ENCODE data around the gene MINDY1. TPM values are rescaled to one million over a fixed set of nuclear protein-coding genes. Genes with fewer than 3 reads are reported as not detected.

Gene MINDY1
- total and polyA plus RNA-seq, 4 donors = 7.8 to 31.0 (median 16.7) TPM

- H3K36me3 ChIP-seq (ENCODE audit: control insufficient read depth in 4 of 4, insufficient read depth in 4 of 4, low read length in 4 of 4) = peaks cover 0 to 20% (median 12%) of the 10 kb centered on the region in 4 donors
- 68 to 71% methylated on average over 2 of the region's 2 CpGs for WGBS, 2 donors
- no peaks in the 10 kb centered on the region for H3K9me3 ChIP-seq (ENCODE audit: control insufficient read depth in 4 of 4, insufficient read depth in 3 of 4, low read length in 3 of 4)
- H3K9ac ChIP-seq (ENCODE audit: insufficient read depth in 1 of 2, low read length in 2 of 2) = no peak within 1 kb of the TSS
- H3K4me1 ChIP-seq (ENCODE audit: control insufficient read depth in 5 of 5, insufficient read depth in 5 of 5, low read length in 5 of 5) = peaks cover 0 to 14% (median 0%) of the 10 kb centered on the region in 5 donors
- H3K4me3 ChIP-seq = no peak within 1 kb of the TSS
- H3K27me3 ChIP-seq (ENCODE audit: control insufficient read depth in 3 of 3, insufficient read depth in 3 of 3, low read length in 2 of 3) = no peaks in the 10 kb centered on the region
- H3K27ac ChIP-seq (ENCODE audit: low read depth in 1 of 2, low read length in 1 of 2) = peak within 1 kb of the TSS in 1 of 2 donors; percentile 48
- TF ChIP-seq CTCF (IDR thresholded peaks at IDR 0.05; ENCODE audit: control extremely low read depth, extremely low read depth) = no peak
- peak in 1 of 3 donors; percentile 49 for DNase-seq
- ATAC-seq (ENCODE audit: insufficient read depth, low FRiP score) = no peak
Measured at GRCh38 chr1:151036356-151036755, 29.7 kb upstream of the MINDY1 start, which contains the start of gene BNIPL. BNIPL (plus strand) TSS chr1:151036586; CDS start chr1:151036726, 140 bp downstream.

- no peak for TF ChIP-seq CTCF (IDR thresholded peaks at IDR 0.05; ENCODE audit: control extremely low read depth, extremely low read depth)
Measured at GRCh38 chr1:151035167-151035566, 28.5 kb upstream of the MINDY1 start.

GRCh38 chr1:151032164-151032563 is 25.5 kb upstream of the MINDY1 start:
- Histone ChIP-seq H3K4me1 (ENCODE audit: control insufficient read depth in 5 of 5, insufficient read depth in 5 of 5, low read length in 5 of 5) (peaks cover 0 to 8% (median 0%) of the 10 kb centered on the region in 5 donors), H3K9ac (ENCODE audit: insufficient read depth in 1 of 2, low read length in 2 of 2) (no peak overlapping the region), H3K27me3 (ENCODE audit: control insufficient read depth in 3 of 3, insufficient read depth in 3 of 3, low read length in 2 of 3) (no peaks in the 10 kb centered on the region), H3K9me3 (ENCODE audit: control insufficient read depth in 4 of 4, insufficient read depth in 3 of 4, low read length in 3 of 4) (no peaks in the 10 kb centered on the region), H3K27ac (ENCODE audit: low read depth in 1 of 2, low read length in 1 of 2) (no peak overlapping the region), H3K4me3 (no peak overlapping the region), H3K36me3 (ENCODE audit: control insufficient read depth in 4 of 4, insufficient read depth in 4 of 4, low read length in 4 of 4) (peaks cover 6 to 28% (median 23%) of the 10 kb centered on the region in 4 donors)
- WGBS, 2 donors = 98% methylated on average over 8 of the region's 8 CpGs
- DNase-seq = no peak
- TF ChIP-seq CTCF (IDR thresholded peaks at IDR 0.05; ENCODE audit: control extremely low read depth, extremely low read depth) = no peak
- ATAC-seq (ENCODE audit: insufficient read depth, low FRiP score) = no peak

More at GRCh38 chr1:151035167-151035566, 28.5 kb upstream of the MINDY1 start:
- DNase-seq (no peak), ATAC-seq (ENCODE audit: insufficient read depth, low FRiP score) (no peak)
- Histone ChIP-seq H3K9ac (ENCODE audit: insufficient read depth in 1 of 2, low read length in 2 of 2) (no peak overlapping the region), H3K4me1 (ENCODE audit: control insufficient read depth in 5 of 5, insufficient read depth in 5 of 5, low read length in 5 of 5) (peaks cover 0 to 14% (median 0%) of the 10 kb centered on the region in 5 donors), H3K27me3 (ENCODE audit: control insufficient read depth in 3 of 3, insufficient read depth in 3 of 3, low read length in 2 of 3) (no peaks in the 10 kb centered on the region), H3K9me3 (ENCODE audit: control insufficient read depth in 4 of 4, insufficient read depth in 3 of 4, low read length in 3 of 4) (no peaks in the 10 kb centered on the region), H3K4me3 (no peak overlapping the region), H3K27ac (ENCODE audit: low read depth in 1 of 2, low read length in 1 of 2) (no peak overlapping the region), H3K36me3 (ENCODE audit: control insufficient read depth in 4 of 4, insufficient read depth in 4 of 4, low read length in 4 of 4) (peaks cover 0 to 25% (median 13%) of the 10 kb centered on the region in 4 donors)
- WGBS, 2 donors = 86 to 91% methylated on average over 3 of the region's 3 CpGs

GRCh38 chr1:151026460-151026859 is 19.8 kb upstream of the MINDY1 start:
- Histone ChIP-seq H3K4me1 (ENCODE audit: control insufficient read depth in 5 of 5, insufficient read depth in 5 of 5, low read length in 5 of 5) (peaks cover 0 to 3% (median 0%) of the 10 kb centered on the region in 5 donors), H3K9ac (ENCODE audit: insufficient read depth in 1 of 2, low read length in 2 of 2) (no peak overlapping the region), H3K27ac (ENCODE audit: low read depth in 1 of 2, low read length in 1 of 2) (no peak overlapping the region), H3K4me3 (no peak overlapping the region), H3K36me3 (ENCODE audit: control insufficient read depth in 4 of 4, insufficient read depth in 4 of 4, low read length in 4 of 4) (peaks cover 9 to 29% (median 16%) of the 10 kb centered on the region in 4 donors), H3K27me3 (ENCODE audit: control insufficient read depth in 3 of 3, insufficient read depth in 3 of 3, low read length in 2 of 3) (no peaks in the 10 kb centered on the region), H3K9me3 (ENCODE audit: control insufficient read depth in 4 of 4, insufficient read depth in 3 of 4, low read length in 3 of 4) (no peaks in the 10 kb centered on the region)
- ATAC-seq (ENCODE audit: insufficient read depth, low FRiP score) (no peak), DNase-seq (no peak)
- TF ChIP-seq CTCF (IDR thresholded peaks at IDR 0.05; ENCODE audit: control extremely low read depth, extremely low read depth) = no peak

All from lung (tissue), 12 donors.